CD4-positive, alpha-beta T cell treated with Interleukin-17A for 1 hour (primary cell): Measurements from ENCODE around the gene APOC4.
A peak's percentile ranks its signal among the peaks of the same experiment; 100 is the strongest.
"Not testable (repeated sequence)": the region's sequence is repeated elsewhere in the genome, so short reads cannot be mapped to it uniquely, and the experiment has no call there.

Experiments used
- DNase-seq: peaks from one replicate; pipeline ENCODE4 v3.0.0-alpha.2; 2020

The APOC4 gene

DNA sequence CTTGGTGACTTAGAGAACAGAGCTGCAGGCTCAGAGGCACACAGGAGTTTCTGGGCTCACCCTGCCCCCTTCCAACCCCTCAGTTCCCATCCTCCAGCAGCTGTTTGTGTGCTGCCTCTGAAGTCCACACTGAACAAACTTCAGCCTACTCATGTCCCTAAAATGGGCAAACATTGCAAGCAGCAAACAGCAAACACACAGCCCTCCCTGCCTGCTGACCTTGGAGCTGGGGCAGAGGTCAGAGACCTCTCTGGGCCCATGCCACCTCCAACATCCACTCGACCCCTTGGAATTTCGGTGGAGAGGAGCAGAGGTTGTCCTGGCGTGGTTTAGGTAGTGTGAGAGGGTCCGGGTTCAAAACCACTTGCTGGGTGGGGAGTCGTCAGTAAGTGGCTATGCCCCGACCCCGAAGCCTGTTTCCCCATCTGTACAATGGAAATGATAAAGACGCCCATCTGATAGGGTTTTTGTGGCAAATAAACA is 17.8 kb upstream of the APOC4 start:
- no peak for DNase-seq

DNA sequence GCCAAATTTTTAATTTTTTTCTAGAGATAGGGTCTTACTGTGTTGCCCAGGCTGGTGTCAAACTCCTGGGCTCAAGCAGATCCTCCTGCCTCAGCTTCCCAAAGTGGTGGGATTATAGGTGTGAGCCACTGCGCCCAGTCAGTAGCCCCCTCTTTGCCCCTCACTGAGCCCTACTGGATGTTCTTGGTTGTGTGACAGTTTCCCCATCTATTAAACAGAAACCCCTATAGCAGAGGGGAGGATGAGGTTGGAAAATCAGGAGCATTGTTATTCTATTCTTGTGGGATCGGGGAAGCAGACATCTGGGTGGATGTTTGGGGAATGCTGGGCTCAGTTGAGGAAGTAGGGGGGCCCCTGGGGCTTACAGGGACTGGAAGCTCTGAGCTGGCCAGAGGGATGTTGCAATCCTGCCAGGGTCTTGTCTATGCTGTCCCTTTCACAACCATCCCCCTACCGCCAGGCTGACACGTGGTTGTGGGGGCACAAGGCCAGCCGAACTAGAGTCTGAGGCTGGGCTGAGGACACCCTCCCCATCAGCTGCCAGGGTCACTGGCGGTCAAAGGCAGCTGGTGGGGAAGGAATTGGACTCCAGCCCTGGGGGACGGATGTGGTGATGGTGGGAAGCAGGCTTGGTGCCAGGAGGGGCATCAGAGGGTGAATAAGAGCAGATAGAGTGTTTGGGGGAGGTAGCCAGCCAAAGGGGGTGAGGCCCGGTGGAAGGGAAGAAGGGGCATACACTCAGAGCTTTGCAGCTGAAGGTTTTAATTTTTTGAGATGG is 16.7 kb upstream of the APOC4 start:
- DNase-seq, result no peak

DNA sequence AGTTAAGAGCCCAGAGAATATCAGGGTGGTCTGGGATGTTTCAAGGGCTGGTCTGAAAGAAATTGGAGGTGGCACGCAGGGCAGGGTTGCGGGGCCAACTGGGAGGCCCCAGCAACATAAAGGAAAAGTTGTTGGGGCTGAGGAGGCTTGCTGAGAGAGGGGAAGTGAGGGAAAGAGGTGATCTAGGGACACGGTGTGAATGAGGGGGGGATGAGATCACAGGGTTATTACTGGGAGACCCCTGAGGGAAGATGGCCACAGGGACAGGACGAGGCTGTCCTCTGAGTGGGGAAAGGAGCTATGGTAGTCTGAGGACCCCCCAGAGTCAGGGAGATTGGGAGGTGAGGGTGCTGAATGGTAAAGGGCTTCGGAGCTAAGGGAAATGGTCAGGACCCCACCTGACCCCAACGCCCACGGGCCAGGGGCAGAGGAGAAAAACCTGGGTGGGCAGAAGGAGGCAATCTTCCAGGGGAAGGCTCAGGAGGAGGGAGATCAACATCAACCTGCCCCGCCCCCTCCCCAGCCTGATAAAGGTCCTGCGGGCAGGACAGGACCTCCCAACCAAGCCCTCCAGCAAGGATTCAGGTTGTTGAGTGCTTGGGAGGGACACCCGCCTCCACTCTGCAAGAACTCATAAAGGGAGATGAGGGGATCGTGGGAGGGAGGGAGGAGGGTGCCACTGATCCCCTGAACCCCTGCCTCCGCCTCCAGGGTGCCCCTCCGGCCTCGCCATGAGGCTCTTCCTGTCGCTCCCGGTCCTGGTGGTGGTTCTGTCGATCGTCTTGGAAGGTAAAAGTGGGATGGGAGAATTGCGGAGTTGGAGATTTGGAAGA is 15.6 kb upstream of the APOC4 start:
- DNase-seq, result not testable (repeated sequence)

DNA sequence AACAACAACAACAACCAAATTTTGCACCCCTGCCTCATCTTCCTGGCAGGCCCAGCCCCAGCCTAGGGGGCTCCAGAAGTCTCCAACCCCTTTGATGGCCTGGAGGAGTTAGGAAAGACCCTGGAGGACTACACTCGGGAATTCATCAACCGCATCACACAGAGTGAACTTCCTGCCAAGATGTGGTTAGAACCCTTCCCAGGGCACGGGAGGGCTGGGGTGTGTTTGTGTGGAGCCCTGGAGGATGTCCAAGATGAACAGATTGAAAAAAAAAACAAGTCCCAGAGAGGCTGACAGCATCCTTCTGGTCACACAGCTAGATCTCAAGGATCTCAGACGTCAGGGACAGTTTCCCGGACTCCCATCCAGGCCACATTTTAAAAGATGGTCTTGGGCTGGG is 14.3 kb upstream of the APOC4 start:
- no peak for DNase-seq

- no peak for DNase-seq
Measured at GRCh38 chr19:44930088-44930487, 11.9 kb upstream of the APOC4 start.

DNA sequence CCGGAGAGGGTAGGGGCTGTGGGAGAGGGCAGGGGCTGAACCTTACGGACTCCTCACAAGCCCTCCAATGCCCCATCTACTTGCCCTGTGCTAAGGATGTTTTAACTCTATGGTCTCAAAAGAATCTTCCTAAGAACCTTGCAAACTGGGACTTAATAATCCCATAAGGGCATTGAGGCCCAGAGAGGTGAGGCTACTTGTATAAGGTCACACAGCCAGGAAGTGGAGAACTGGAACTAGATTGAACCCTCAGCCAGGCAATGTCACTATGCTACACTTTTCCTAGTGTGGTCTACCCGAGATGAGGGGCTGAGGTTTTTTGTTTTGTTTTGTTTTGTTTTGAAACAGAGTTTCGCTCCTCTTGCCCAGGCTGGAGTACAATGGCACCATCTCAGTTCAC is 10.5 kb upstream of the APOC4 start:
- DNase-seq, result no peak

GRCh38 chr19:44939668-44940067 is 2.4 kb upstream of the APOC4 start:
- DNase-seq, result no peak

DNA sequence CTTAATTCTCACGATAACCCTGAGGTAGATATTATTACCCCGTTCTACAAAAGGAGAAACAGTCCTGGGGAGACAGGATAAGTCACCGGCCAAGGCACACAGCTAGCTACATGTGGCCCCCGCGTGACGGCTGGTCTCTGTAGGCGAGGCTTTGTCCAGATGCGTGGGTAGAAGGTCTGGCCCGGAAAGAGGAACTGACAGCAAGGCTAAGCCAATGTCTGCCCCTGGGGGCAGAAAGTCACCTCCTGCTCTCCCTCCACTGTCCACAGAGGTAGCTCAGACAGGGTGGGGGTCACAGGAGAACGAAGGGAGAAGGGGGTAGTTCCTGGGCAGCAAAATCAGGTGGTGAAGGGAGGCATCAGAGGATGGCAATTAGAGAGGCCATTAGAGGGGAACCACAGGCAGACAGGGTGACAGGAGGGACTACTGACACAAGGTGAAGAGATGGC is 1.8 kb downstream of the APOC4 start:
- DNase-seq, result no peak

DNA sequence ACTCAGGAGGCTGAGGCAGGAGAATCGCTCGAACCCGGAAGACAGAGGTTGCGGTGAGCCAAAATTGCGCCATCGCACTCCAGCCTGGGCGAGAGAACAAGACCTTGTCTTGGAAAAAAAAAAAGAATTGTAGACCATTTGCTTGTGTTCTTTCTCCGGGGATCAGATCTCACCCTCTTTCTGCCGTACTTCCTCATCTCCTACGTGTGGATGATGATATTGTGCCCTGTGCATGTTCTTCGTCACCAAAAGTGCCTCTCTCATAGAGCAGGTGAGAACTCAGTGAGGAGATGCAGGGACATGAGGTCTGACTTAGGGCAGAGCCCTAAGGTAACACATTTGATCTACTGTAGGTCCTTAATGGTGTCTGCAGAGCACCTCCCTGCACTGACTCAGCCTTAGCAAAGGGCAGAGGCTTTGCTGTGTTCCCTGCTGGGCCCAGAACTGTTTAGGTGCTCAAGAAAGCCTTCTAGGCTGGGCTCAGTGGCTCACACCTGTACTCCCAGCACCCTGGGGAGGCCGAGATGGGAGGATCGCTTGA is 5.1 kb downstream of the APOC4 start:
- DNase-seq, result no peak

- DNase-seq, result no peak
Measured at GRCh38 chr19:44948237-44948636, 6.2 kb downstream of the APOC4 start.

- DNase-seq, result no peak
Measured at GRCh38 chr19:44948763-44949374, 6.8 kb downstream of the APOC4 start.

DNA sequence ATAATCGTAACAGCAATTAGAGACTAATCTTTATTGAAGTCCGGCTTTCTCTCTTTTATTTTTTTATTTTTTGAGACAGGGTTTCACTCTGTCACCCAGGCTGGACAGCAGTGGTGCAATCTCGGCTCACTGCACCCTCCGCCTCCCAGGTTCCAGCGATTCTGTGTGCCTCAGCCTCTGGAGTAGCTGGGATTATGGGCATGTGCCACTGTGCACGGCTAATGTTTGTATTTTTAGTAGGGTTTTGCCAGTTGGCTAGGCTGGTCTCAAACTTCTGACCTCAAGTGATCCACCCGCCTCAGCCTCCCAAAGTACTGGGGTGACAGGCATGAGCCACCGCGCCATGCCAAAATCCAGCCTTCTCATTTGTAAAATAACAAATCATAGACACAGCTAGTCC is 7.5 kb downstream of the APOC4 start:
- DNase-seq, result no peak

- DNase-seq, result peak; percentile 84
Measured at GRCh38 chr19:44951179-44952159, 9.4 kb downstream of the APOC4 start.

DNA sequence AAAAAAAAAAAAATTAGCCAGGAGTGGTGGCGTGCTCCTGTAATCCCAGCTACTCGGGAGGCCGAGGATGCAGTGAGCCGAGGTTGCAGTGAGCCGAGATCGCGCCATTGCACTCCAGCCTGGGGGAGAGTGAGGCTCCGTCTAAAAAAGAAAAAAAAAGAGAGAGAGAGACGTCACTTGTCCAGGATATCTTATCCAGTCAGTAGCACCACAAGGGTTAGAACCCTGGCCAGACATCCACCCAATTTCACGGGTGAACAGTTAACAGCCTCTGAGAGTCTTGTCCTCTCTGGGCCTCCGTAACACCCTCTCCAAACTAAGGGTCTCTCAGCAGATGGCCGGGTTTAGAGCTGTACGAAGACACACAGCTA is 12.2 kb downstream of the APOC4 start:
- DNase-seq, result no peak

- DNase-seq, result peak; percentile 97
Measured at GRCh38 chr19:44954649-44955504, 12.8 kb downstream of the APOC4 start, which contains the start of gene CLPTM1. CLPTM1 (plus strand) TSS chr19:44955380; CDS start chr19:44955396, 16 bp downstream.

DNA sequence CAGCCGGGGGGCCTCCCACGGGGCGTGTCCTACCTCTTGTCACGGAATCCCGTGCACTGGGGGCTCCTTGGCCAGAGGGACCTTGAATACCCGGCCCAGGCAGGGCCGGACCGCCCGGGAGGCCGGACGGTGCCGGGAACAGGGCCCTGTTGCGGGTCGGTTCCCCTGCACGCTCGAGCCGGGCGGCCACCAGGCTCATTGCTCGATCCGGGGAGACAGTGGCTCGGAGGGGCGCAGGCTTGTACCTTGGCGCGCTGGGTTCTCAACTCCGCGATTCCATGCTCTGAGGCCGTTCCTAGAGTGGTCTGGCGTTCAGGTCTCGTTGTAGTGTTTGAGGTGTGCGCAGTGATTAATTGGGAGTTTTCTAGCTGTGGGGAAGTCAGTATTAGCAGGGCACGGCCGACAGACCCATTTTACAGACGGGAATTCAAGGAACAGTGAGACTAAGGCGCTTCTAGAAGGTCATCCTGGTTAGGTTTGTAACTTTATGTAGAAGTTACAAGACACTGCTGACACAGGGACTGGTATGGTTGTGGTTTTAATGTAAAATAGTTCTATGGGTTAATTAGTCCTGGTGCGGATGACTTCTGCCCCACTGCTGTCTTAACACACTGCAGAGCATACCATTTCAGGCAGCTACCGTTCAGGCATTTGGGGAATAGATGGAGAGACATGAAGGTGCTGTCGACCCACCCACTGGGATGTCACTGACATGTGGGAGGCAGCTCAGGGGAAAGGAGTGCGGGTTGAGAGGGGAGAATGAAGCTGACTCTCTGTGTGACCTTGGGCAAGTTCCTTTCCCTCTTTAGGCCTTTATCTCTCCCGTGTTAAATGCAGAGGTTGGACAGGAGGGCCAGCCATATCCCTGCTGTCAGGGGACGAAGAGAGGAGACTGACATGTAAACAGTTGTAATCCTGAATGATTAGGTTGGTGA is 13.7 kb downstream of the APOC4 start:
- no peak for DNase-seq

DNA sequence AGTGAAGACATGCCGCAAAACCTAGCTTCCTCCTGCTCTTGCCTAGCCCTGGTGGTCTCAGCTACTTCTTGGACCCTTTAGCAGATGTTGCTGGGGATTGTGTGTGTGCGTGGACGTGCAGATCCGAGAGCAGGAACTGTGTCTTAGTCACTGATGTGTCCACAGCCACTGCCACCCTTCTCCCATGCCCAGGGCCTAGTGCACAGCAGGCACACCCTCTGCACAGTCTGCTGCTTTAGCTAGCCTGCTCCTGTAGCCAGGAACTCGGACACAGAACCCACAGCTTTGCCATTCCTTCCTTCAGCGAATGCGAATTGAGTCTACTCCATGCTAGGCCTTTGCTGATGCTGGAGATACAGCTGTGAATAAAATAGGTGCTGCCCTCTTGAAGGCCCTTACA is 15.5 kb downstream of the APOC4 start:
- DNase-seq, result no peak

- DNase-seq, result no peak
Measured at GRCh38 chr19:44958090-44958489, 16.1 kb downstream of the APOC4 start.

DNA sequence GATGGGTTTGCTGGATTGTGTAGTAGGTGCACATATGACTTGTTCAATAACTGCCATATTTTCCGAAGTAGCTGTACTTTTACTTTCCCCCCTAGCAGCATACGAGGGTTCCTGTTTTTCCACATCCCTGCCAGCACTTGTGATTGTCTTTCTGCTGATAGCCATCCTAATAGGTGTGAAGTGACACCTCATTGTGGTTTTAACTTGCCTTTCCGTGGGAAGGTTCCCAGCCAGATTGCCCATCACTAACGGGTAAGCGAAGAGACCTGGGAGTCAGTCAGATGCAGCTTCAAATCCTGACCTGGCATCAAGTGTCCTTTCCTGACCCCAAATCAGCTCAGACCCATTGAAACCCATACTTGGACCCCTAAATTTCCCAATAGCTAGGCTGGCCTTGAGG is 17.7 kb downstream of the APOC4 start:
- no peak for DNase-seq
